GM21390 (cell line): ENCODE results near the gene MAP3K2.
"Not testable (repeated sequence)": the region's sequence is repeated elsewhere in the genome, so short reads cannot be mapped to it uniquely, and the experiment has no call there.

Experiments
- ATAC-seq: cut with Tn5 transposase; IDR thresholded peaks from one replicate; pipeline ENCODE4 v1.9.1; 2021; ENCODE audit not compliant: unreplicated experiment

MAP3K2 gene

DNA sequence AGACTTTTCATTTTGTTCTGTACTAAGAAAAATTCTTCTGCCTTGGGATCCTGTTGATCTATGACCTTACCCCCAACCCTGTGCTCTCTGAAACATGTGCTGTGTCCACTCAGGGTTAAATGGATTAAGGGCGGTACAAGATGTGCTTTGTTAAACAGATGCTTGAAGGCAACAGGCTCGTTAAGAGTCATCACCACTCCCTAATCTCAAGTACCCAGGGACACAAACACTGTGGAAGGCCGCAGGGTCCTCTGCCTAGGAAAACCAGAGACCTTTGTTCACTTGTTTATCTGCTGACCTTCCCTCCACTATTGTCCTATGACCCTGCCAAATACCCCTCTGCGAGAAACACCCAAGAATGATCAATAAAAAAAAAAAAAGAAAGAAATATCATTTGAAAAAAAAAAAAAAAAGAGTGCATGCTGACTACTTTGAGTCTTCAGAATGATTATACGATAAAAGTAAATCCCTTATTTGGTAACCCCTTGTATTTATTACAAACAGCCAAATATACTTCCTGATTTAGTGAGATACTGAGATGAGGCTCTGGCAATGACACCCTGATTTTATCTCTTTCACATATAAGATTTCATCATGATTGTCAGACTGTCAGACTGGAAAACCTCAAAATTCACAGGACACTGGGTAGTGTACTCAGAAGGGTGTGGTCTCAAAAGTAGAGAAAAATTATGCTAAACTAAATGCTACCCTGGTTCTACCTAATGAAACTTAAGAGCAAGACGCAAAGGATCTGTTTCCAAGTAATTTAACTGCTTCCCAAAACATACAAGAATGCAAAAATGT is 33.7 kb downstream of the MAP3K2 start:
- ATAC-seq: not testable (repeated sequence)

DNA sequence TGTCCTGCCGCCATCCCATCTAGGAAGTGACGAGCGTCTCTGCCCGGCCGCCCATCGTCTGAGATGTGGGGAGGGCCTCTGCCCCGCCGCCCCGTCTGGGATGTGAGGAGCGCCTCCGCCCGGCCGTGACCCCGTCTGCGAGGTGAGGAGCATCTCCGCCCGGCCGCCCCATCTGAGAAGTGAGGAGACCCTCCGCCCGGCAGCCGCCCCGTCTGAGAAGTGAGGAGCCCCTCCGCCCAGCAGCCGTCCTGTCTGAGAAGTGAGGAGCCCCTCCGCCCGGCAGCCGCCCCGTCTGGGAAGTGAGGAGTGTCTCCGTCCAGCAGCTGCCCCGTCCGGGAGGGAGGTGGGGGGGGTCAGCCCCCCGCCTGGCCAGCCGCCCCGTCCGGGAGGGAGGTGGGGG is 34.6 kb downstream of the MAP3K2 start:
- ATAC-seq: not testable (repeated sequence)

DNA sequence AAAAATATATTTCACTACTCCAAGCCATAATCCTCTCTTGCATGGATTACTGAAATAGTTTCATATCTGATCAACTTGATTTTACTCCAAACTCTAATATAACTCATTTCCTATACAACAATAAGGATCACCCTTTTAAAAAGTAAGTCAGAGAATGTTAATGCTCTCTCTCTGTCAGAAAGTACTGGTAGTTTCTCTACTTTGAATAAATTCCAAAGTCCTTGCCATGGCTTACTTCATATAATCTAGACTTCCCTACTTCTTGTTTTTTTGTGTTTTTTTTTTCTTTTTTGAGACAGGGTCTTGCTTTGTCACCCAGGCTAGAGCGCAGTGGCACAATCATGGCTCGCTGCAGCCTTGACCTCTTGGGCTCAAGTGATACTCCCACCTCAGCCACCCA is 36.2 kb downstream of the MAP3K2 start:
- ATAC-seq: no peak

- ATAC-seq: no peak
Measured at GRCh38 chr2:127348426-127349000, 39.3 kb downstream of the MAP3K2 start.

DNA sequence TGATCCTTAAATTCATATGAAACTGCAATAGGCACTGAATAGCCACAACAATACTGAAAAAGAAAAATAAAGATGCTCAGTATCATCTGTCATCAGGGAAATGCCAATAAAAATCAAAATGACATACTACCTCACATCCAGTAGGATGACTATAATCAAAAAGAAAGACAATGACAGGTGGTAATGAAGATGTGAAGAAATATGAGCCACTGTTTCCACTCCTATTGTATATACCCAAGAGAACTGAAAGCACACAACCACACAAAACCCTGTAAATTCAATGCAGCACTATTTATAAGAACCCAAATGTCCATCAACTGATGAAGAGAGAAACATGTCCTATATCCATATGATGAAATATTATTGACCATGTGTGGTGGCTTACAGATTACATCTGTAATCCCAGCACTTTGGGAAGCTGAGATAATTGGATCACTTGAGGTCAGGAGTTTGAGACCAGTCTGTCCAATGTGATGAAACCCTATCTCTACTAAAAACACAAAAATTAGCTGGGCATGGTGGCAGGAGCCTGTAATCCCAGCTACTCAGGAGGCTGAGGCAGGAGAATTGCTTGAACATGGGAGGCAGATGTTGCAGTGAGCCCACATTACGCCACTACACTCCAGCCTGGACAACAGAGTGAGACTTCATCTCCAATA is 39.9 kb downstream of the MAP3K2 start:
- peak; percentile 51 for ATAC-seq

DNA sequence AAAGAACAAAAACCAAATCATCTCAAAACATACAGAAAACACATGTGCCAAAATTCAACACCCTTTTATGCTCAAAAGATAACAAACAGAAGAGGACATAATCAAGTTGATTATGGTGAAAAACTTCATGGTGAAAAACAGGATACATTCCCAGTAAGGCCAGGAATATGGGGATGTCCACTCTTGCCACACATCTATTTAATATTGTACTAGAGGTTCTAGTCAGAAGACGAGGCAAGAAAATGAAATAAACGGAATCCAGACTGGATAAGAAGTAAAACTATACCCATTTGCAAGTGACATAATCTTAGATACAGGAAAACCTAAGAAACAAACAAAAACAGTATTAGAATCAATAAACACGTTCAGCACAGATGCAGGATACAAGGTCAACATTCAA is 40.8 kb downstream of the MAP3K2 start:
- ATAC-seq: no peak

- ATAC-seq: no peak
Measured at GRCh38 chr2:127343277-127343676, 44.5 kb downstream of the MAP3K2 start.

- ATAC-seq: peak; percentile 64
Measured at GRCh38 chr2:127342101-127342500, 45.7 kb downstream of the MAP3K2 start.

DNA sequence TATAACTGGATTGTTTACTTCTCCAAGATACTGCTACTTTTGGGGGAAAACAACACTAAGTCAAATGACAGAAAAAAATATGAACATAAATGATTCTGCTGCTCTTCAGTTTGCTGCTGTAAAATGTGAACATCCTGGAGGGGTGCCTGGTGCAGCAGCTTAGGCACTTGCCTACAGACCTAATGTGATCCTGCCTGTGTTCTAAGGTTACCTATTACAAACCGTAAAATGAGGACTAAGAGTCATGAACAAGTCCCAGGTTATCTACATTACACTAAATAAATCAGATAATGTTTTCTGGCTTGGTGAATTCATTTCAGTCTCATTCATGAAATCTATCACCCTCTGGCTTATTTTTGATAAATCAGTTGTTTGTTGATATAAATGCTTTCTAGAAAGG is 55.4 kb downstream of the MAP3K2 start:
- no peak for ATAC-seq

DNA sequence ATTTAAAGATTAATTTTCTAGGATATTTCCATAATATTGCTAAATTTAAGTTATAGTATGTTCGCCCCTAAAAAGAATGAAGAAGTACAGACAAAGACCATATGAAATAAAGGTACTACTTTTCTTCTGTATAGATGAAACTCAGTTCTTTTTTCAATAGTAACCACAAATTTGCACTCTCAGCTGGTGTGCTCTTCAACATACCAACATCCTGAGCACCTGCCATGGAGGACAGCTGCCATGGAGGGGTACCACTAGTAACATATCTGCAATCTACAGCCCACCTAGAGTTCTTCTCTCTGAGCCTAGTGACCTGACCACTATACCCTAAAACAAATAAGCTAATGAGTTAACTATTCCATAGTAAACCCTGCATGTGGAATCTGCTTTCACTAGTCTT is 57.0 kb downstream of the MAP3K2 start:
- ATAC-seq: peak; percentile 84

- no peak for ATAC-seq
Measured at GRCh38 chr2:127326289-127326945, 61.4 kb downstream of the MAP3K2 start.

DNA sequence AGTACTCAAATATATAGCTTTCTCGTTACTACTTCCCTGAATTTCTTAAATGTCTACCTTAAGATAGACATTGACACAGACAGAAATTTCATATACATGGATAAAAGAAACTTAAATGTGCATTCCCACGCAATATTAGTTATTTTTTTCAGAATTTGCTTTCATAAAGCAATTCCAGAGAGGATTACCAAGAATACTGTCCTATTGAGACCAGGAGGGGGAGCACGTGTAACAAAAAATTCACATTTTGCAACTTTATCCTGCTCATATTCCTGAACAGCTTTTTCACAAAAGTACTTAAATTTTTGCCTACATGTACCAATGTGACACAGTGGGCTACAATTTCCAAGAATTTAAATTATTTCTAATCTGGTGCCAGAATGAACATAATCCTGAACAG is 63.1 kb downstream of the MAP3K2 start:
- ATAC-seq: no peak

GRCh38 chr2:127321303-127321702 is 66.5 kb downstream of the MAP3K2 start:
- ATAC-seq: no peak

GRCh38 chr2:127320586-127321275 is 67.0 kb downstream of the MAP3K2 start:
- ATAC-seq: no peak

GRCh38 chr2:127320067-127320466 is 67.7 kb downstream of the MAP3K2 start:
- ATAC-seq: no peak

GRCh38 chr2:127314193-127314988 is 73.4 kb downstream of the MAP3K2 start:
- no peak for ATAC-seq

- peak; percentile 97 for ATAC-seq
Measured at GRCh38 chr2:127313406-127313805, 74.4 kb downstream of the MAP3K2 start.

DNA sequence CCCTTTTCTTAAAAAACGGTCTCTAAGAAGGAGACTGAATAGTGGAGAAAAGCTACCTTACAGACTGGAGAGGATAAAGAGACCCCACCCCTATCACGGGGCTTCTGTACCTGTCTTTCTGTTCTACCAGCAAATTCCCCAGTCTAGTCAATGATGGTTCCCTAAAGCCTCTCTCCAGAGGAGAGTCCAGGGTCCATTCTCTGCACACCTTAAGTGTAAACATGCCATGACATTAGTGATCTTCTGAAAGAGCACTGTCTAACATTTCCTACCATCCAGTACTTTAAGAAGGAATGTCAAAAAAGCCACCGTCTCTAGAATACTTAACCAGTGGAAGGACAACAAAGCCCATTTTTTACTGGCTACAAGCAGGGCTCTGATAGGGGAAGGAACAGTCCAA is 76.8 kb downstream of the MAP3K2 start:
- ATAC-seq: no peak

- ATAC-seq: no peak
Measured at GRCh38 chr2:127309468-127309867, 78.3 kb downstream of the MAP3K2 start.

- ATAC-seq: no peak
Measured at GRCh38 chr2:127308586-127309138, 79.1 kb downstream of the MAP3K2 start.
